ENCODE measurements around the gene PPP1R14D. TPM values are rescaled to one million over a fixed set of nuclear protein-coding genes. Genes with fewer than 3 reads are reported as not detected.

Gene PPP1R14D
- polyA plus RNA-seq, 3 donors, result 0.46 to 0.69 (median 0.50) TPM

Other genes starting within 250 kb of the PPP1R14D start
- 10 to 100 TPM; 16.5 to 21.5 (median 19.1) TPM for gene KNL1, start 234.5 kb downstream of the PPP1R14D start, polyA plus RNA-seq (ENCODE audit: insufficient read length in 3 of 3)
- 10 to 100 TPM; 12.1 to 14.4 (median 13.4) TPM for gene RAD51, start 133.5 kb downstream of the PPP1R14D start, polyA plus RNA-seq (ENCODE audit: insufficient read length in 3 of 3)
- gene RMDN3, start 73.5 kb downstream of the PPP1R14D start, polyA plus RNA-seq (ENCODE audit: insufficient read length in 3 of 3), result 10 to 100 TPM; 40.8 to 46.8 (median 45.2) TPM
- 10 to 100 TPM; 40.6 to 59.4 (median 58.9) TPM for gene GCHFR, start 64.6 kb downstream of the PPP1R14D start, polyA plus RNA-seq (ENCODE audit: insufficient read length in 3 of 3)
- gene C15orf62, start 58.7 kb downstream of the PPP1R14D start, polyA plus RNA-seq (ENCODE audit: insufficient read length in 3 of 3), result 1 to 10 TPM; 2.3 to 5.4 (median 5.0) TPM
- 10 to 100 TPM; 25.8 to 27.7 (median 27.7) TPM for gene ZFYVE19, start 21.6 kb downstream of the PPP1R14D start, polyA plus RNA-seq (ENCODE audit: insufficient read length in 3 of 3)
- 10 to 100 TPM; 38.5 to 43.7 (median 38.7) TPM for gene DNAJC17, start 21.2 kb downstream of the PPP1R14D start, polyA plus RNA-seq (ENCODE audit: insufficient read length in 3 of 3)
- 10 to 100 TPM; 72.4 to 75.5 (median 73.6) TPM for gene SPINT1, start 15.3 kb upstream of the PPP1R14D start, polyA plus RNA-seq (ENCODE audit: insufficient read length in 3 of 3)
- gene RHOV, start 45.5 kb upstream of the PPP1R14D start, polyA plus RNA-seq (ENCODE audit: insufficient read length in 3 of 3), result 1 to 10 TPM; 1.7 to 2.0 (median 1.8) TPM
- 10 to 100 TPM; 18.4 to 20.5 (median 20.2) TPM for gene VPS18, start 65.7 kb upstream of the PPP1R14D start, polyA plus RNA-seq (ENCODE audit: insufficient read length in 3 of 3)
- gene DLL4, start 100.6 kb upstream of the PPP1R14D start, polyA plus RNA-seq (ENCODE audit: insufficient read length in 3 of 3), result 1 to 10 TPM; 6.6 to 8.6 (median 7.3) TPM
- 1 to 10 TPM; 2.5 to 3.8 (median 3.3) TPM for gene CHAC1, start 124.8 kb upstream of the PPP1R14D start, polyA plus RNA-seq (ENCODE audit: insufficient read length in 3 of 3)

Measured in renal pelvis (tissue), 3 donors.